T-helper 2 cell treated with Interferon-gamma antibody and Interleukin-4, amounts not matched to agents 5 μg/mL and 100 μg/mL, for 36 hours (primary cell): ENCODE results near the gene HNRNPC.
A peak's percentile ranks its signal among the peaks of the same experiment; 100 is the strongest.
"Not testable (repeated sequence)": the region's sequence is repeated elsewhere in the genome, so short reads cannot be mapped to it uniquely, and the experiment has no call there.

Experiments
- DNase-seq: peaks from one replicate; pipeline ENCODE4 v3.0.0; 2021; ENCODE audit warnings: low spot score
- H3K27ac Mint-ChIP-seq: one replicate; pipeline ENCODE4 v1.8.0; 2021; ENCODE audit warnings: mild to moderate bottlenecking, mixed read lengths
- H3K27me3 Mint-ChIP-seq: one replicate; pipeline ENCODE4 v1.8.0; 2021; ENCODE audit warnings: low read depth, mixed read lengths
- H3K36me3 Mint-ChIP-seq: one replicate; pipeline ENCODE4 v1.8.0; 2021; ENCODE audit warnings: low read depth, mixed read lengths
- H3K4me1 Mint-ChIP-seq: one replicate; pipeline ENCODE4 v1.8.0; 2021; ENCODE audit warnings: low read depth, mixed read lengths
- H3K4me3 Mint-ChIP-seq: one replicate; pipeline ENCODE4 v1.8.0; 2022; ENCODE audit warnings: mild to moderate bottlenecking, moderate library complexity, mixed read lengths
- H3K9me3 Mint-ChIP-seq: one replicate; pipeline ENCODE4 v1.8.0; 2021; ENCODE audit warnings: mixed read lengths

HNRNPC gene

DNA sequence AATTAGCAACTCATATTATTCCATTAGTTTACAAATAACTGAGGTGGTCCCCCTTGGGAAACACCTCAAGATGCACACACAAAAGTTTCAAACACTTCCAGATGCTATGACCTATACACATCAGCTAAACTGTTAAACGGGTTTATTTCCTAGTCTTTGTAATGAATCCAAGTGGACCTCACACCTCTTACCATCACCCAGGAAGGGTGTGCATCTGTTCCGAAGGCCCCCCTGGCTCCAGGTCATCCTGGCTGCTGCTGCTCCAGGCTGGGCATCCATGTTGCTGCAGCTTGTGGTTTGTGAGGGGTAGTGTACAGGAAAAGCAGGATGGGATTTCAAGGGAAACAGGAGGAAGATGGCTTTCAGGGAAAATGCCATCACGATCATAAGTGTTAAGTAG is 6.8 kb downstream of the HNRNPC start:
- peak overlapping the region; percentile 70 for H3K4me3 Mint-ChIP-seq
- H3K27ac Mint-ChIP-seq = peak overlapping the region; percentile 50
- peaks cover 80% of the 10 kb centered on the region for H3K36me3 Mint-ChIP-seq
- DNase-seq = no peak
- peaks cover 72% of the 10 kb centered on the region for H3K4me1 Mint-ChIP-seq
- no peaks in the 10 kb centered on the region for H3K9me3 Mint-ChIP-seq
- H3K27me3 Mint-ChIP-seq = no peaks in the 10 kb centered on the region

DNA sequence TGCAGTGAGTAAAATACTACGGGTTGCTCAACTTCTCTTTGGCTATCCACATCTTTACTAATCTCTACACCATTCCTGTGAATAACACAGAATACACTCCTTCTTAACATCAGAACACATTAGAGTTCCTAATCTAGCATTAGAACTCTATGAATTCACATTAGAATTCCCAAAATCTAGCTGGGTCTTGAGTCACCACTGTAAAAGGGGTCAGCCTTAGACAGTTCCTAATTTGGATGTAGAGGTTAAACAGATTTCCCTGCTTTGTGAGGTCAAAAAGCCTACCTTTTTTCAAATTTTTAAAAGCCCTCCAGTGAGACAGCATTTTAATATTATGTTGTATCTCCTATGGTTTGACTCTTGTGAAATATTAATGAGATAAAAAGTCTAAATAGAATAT is 7.4 kb downstream of the HNRNPC start:
- no peak for DNase-seq
- H3K4me3 Mint-ChIP-seq = peak overlapping the region; percentile 70
- no peaks in the 10 kb centered on the region for H3K9me3 Mint-ChIP-seq
- H3K27ac Mint-ChIP-seq = no peak overlapping the region
- H3K36me3 Mint-ChIP-seq = peaks cover 80% of the 10 kb centered on the region
- peaks cover 74% of the 10 kb centered on the region for H3K4me1 Mint-ChIP-seq
- H3K27me3 Mint-ChIP-seq = no peaks in the 10 kb centered on the region

DNA sequence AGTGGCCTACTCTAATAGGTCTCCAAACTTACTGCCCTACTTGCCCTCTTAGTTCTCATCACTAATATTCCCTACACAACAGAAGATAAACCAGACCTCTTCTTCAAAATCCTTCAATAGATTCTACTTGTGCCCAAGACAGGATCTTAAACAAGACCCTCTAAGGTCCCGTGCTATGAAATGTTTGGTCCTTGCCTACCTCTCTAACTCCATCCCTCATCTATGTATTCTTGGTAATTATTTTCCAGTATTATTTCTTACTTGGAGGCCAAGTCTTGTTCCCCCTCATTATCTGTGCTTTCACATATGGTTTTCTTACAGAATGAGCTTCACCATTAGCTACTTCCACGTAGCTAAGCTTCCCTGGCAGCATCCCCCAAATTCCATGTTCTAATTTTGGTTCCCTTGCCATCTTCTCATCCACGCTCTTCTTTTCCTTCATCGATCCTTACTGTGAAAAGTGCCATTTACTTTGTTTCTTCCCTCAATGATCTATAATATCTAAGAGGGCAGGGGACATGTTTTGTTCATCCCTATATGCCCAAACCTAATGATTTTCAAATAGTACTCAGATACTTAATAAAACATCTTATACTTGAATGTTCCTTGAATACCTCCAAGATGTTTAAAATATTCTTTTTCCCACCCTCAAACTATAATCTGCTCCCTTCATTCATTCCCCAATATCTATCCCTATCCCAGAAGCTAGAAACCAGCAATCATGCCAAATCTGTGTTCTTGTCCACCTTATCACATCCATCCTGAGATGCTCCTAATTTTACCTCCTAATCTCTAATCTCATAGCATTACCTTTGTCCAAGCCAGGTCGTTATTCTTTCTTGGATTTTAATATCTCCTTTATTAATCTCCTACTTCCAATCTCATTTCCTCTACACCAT is 10.1 kb downstream of the HNRNPC start:
- no peak for DNase-seq
- Mint-ChIP-seq H3K27ac (peak overlapping the region; percentile 50), H3K4me1 (peaks cover 60% of the 10 kb centered on the region), H3K9me3 (no peaks in the 10 kb centered on the region), H3K4me3 (peak overlapping the region; percentile 31), H3K36me3 (peaks cover 78% of the 10 kb centered on the region), H3K27me3 (no peaks in the 10 kb centered on the region)

DNA sequence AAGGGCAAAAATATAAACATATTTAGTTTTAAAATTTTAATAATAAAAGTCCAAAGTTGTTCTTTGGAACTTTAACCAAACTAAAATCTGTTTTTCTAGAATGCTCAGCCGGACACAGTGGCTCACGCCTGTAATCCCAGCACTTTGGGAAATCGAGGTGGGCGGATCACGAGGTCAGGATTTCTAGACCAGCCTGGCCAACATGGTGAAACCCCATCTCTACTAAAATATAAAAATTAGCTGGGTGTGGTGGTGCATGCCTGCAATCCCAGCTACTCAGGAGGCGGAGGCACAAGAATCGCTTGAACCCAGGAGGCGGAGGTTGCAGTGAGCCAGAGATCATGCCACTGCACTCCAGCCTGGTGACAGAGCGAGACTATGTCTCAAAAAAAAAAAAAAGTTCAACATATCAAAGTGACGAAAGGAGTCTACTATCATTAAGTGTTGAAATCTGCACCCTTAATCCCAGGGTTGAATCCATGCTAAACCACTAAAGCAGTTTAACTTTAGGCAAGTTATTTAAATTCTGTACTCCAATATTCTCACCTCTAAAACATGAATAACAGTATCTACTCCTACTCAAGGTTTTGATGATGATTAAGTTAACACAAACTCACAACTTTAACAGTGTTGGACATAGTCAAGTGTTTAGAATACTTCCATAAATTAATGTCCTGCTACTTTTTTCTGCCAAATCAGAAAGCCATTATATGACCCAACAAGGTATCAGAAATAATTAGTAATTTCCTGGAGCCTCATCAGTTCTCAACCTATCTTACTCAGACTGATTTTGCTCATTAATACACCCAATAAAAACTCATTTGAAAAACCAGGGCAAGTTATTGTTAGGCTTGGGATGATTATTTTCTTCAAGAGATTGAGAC is 11.0 kb downstream of the HNRNPC start:
- H3K4me3 Mint-ChIP-seq = peak overlapping the region; percentile 7
- peaks cover 74% of the 10 kb centered on the region for H3K36me3 Mint-ChIP-seq
- no peaks in the 10 kb centered on the region for H3K9me3 Mint-ChIP-seq
- no peaks in the 10 kb centered on the region for H3K27me3 Mint-ChIP-seq
- H3K27ac Mint-ChIP-seq = peak overlapping the region; percentile 58
- H3K4me1 Mint-ChIP-seq = peaks cover 51% of the 10 kb centered on the region
- no peak for DNase-seq

DNA sequence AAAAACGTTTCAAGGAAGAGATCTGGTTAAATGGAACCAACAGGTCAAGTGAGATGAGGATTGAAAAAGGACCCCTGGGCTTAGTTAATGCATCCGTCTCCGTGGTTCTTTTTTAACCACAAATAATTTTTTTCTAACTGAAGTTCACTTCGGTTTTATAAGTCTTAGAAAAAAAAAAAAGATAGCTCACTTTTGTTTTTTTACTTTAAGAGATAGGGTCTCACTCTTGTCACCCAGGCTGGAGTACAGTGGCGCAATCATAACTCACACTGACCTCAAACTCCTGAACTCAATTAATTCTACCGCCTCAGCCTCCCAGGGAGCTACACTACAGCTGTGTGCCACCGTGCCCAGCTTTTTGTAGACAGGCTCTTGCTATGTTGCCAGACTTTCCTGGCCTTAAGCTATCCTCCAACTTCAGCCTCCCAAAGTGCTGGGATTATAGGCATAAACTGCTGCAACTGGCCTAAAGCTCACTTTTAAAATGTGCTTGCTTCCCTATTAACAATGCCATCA is 11.8 kb downstream of the HNRNPC start:
- Mint-ChIP-seq H3K27ac (peak overlapping the region; percentile 58), H3K4me1 (peaks cover 45% of the 10 kb centered on the region), H3K27me3 (no peaks in the 10 kb centered on the region), H3K9me3 (no peaks in the 10 kb centered on the region), H3K36me3 (peaks cover 69% of the 10 kb centered on the region), H3K4me3 (peak overlapping the region; percentile 60)
- DNase-seq = no peak

DNA sequence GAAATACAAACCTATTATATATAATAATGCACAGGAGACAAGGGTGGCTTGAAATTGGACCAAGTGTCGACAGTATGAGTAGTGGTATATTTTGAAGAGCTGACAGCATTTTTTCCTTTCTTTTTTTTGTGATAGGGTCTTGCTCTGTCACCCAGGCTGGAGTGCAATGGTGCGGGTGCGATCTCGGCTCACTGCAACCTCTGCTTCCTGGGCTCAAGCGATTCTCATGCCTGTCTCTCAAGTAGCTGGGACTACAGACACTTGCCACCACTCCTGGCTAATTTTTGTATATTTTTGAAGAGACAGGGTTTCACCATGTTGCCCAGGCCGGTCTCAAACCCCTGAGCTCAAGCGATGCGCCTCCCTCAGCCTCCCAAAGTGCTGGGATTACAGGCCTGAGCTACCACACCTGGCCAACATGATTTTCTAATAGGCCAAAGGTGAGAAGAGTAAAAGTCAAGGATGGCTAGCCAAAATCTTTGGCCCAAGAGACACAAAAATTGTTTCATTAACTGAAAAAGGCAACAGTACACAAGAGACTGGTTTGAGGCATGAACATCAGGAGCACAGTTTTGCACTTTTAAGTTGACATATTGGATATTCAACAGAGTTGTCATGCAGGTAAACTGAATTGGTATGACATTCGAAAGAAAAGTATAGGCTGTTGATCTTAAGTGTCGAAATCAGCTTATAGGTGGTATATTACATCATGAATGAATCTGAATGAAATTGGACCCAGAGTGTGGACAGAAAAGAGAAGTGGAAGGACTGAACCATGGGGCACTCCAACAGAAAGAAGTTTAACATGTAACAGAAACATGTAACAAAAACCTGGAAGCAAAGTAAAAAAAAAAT is 12.5 kb downstream of the HNRNPC start:
- H3K36me3 Mint-ChIP-seq = peaks cover 70% of the 10 kb centered on the region
- no peaks in the 10 kb centered on the region for H3K9me3 Mint-ChIP-seq
- peak overlapping the region; percentile 32 for H3K4me3 Mint-ChIP-seq
- peaks cover 44% of the 10 kb centered on the region for H3K4me1 Mint-ChIP-seq
- no peaks in the 10 kb centered on the region for H3K27me3 Mint-ChIP-seq
- no peak for DNase-seq
- peak overlapping the region; percentile 27 for H3K27ac Mint-ChIP-seq

DNA sequence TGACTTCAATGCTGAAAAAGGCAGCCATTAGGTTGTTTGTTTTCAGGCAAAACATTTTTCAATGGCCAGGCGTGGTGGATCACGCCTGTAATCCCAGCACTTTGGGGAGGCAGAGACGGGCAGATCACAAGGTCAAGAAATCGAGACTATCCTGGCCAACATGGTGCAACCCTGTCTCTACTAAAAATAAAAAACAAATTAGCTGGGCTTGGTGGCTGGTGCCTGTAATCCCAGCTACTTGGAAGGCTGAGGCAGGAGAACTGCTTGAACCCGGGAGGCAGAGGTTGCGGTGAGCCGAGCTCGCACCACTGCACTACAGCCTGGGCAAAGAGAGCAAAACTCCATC is 13.2 kb downstream of the HNRNPC start:
- not testable (repeated sequence) for DNase-seq, H3K27ac Mint-ChIP-seq, H3K27me3 Mint-ChIP-seq, H3K4me3 Mint-ChIP-seq, H3K9me3 Mint-ChIP-seq
- peaks cover 38% of the 10 kb centered on the region for H3K4me1 Mint-ChIP-seq
- peaks cover 70% of the 10 kb centered on the region for H3K36me3 Mint-ChIP-seq

DNA sequence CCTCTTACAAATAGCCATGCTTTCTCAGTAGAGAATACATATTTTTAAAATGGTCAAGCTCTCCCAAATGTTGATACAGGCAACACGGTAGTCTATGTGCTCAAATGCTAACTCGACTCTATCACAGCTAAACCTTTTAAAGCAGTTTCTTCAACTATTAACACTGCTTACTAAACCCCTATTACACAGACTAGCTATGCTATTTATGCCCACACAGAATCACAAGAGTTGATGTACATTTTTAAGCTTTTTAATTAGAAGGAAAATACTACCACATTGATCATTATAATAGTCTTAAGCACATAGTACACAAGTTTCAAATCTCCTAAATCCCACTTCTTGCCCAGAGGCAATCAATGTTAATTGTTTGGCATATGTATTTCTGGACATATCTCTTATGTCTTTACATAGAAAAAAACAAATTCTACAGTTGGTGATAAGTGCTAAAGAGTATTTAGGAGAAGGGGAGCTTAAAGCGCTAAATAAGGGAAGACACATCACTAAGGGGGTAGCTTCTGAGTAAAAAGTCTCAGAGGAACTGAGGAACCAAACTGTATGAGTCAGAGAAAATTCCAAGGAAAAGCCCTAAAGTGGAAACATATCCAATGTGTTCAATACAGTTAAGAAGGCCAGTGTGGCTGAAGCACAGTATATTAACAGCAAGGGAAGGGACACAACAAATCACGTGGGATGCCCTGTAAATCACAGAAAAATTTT is 13.7 kb downstream of the HNRNPC start:
- no peaks in the 10 kb centered on the region for H3K9me3 Mint-ChIP-seq
- peaks cover 39% of the 10 kb centered on the region for H3K4me1 Mint-ChIP-seq
- no peak overlapping the region for H3K27ac Mint-ChIP-seq
- H3K27me3 Mint-ChIP-seq = no peaks in the 10 kb centered on the region
- no peak overlapping the region for H3K4me3 Mint-ChIP-seq
- peaks cover 72% of the 10 kb centered on the region for H3K36me3 Mint-ChIP-seq
- DNase-seq = no peak

DNA sequence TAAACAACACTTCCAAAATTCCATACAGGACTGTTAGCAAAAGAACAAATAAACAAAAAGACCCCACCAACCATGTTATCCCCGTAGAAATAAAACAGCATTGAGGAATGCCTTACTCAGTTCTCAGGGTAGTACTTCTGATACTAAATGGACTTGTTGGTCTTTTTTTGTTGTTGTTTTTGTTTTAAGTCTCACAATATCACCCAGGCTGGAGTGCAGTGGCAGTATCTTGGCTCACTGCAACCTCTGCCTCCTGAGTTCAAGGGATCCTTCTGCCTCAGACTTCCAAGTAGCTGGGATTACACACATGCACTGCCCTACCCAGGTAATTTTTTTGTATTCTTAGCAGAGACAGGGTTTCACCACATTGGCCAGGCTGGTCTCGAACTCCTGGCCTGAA is 17.1 kb downstream of the HNRNPC start:
- Mint-ChIP-seq H3K36me3 (peaks cover 76% of the 10 kb centered on the region), H3K4me3 (no peak overlapping the region), H3K27me3 (no peaks in the 10 kb centered on the region), H3K4me1 (peaks cover 32% of the 10 kb centered on the region), H3K27ac (no peak overlapping the region), H3K9me3 (no peaks in the 10 kb centered on the region)
- DNase-seq = no peak

DNA sequence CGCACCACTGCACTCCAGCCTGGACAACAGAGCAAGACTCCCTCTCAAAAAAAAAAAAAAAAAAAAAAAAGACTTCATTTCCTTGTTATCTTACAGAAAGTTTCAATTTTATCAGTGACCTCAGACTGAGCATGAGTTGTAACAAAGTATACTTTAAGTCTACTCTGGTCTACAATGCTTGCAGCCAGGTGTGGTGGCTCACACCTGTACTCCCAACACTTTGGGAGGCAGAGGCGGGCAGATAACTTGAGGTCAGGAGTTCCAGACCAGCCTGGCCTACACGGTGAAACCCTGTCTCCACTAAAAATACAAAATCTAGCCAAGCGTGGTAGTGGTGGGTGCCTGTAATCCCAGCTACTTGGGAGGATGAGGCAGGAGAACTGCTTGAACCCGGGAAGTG is 18.0 kb downstream of the HNRNPC start:
- Mint-ChIP-seq H3K4me3 (no peak overlapping the region), H3K36me3 (peaks cover 75% of the 10 kb centered on the region), H3K27me3 (no peaks in the 10 kb centered on the region), H3K27ac (no peak overlapping the region), H3K9me3 (no peaks in the 10 kb centered on the region), H3K4me1 (peaks cover 30% of the 10 kb centered on the region)
- DNase-seq = no peak

DNA sequence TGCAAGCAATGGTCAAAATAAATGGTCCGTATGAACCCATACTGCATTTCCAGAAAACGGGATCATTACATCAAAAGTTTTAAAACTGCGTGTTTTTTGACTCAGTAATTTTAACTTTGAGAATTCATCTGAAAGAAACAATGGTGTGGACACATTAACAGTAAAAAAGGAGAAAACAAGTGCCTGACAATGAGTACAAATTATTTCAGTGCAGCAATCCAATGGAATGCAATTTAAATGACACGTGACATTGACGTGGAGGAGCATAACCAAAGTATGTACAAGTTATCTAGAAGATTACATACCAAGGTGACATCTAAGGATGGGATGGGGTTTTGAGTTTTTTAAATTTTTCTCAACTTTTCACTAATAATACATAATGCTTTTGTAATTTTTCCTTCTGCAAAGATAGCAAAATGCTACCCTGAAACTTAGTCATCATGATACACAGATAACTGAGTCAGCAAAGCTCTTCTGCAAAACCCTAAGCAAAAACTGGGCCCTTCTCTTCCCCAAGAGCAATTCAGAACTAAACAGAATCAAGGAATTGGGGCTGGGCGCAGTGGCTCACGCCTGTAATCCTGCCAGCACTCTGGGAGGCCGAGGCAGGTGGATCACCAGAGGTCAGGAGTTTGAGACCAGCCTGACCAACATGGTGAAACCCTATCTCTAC is 20.4 kb downstream of the HNRNPC start:
- H3K4me1 Mint-ChIP-seq = peaks cover 21% of the 10 kb centered on the region
- H3K27me3 Mint-ChIP-seq = no peaks in the 10 kb centered on the region
- no peaks in the 10 kb centered on the region for H3K9me3 Mint-ChIP-seq
- no peak overlapping the region for H3K27ac Mint-ChIP-seq
- DNase-seq = no peak
- H3K36me3 Mint-ChIP-seq = peaks cover 73% of the 10 kb centered on the region
- no peak overlapping the region for H3K4me3 Mint-ChIP-seq

DNA sequence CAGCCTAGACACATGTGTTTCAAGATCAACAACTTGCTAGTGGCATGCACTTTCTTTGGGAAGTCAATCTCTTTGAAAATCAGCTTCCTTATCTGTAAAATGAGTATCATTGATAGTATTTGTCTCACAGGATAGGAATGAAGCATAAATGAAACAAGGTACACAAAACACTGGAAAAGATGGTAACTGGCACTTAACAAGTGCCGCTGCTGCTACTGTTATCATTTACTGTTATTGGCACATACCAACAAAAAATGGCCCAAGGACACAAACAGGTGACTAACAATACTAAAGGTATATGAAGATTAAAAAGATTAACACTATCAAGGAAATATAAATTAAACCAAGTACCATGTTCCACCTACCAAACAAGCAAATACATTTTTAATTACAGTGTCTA is 20.9 kb downstream of the HNRNPC start:
- H3K27ac Mint-ChIP-seq = no peak overlapping the region
- no peak overlapping the region for H3K4me3 Mint-ChIP-seq
- H3K4me1 Mint-ChIP-seq = peaks cover 21% of the 10 kb centered on the region
- H3K9me3 Mint-ChIP-seq = no peaks in the 10 kb centered on the region
- no peaks in the 10 kb centered on the region for H3K27me3 Mint-ChIP-seq
- peaks cover 71% of the 10 kb centered on the region for H3K36me3 Mint-ChIP-seq
- DNase-seq = no peak
